NCI-H774 (cell line): ENCODE data around the gene BLTP2.
"Not testable (repeated sequence)": the region's sequence is repeated elsewhere in the genome, so short reads cannot be mapped to it uniquely, and the experiment has no call there.

Experiments used
- DNase-seq: peaks from one replicate; lab custom pipeline; 2025; lab: John Stamatoyannopoulos, UW

The BLTP2 gene

DNA sequence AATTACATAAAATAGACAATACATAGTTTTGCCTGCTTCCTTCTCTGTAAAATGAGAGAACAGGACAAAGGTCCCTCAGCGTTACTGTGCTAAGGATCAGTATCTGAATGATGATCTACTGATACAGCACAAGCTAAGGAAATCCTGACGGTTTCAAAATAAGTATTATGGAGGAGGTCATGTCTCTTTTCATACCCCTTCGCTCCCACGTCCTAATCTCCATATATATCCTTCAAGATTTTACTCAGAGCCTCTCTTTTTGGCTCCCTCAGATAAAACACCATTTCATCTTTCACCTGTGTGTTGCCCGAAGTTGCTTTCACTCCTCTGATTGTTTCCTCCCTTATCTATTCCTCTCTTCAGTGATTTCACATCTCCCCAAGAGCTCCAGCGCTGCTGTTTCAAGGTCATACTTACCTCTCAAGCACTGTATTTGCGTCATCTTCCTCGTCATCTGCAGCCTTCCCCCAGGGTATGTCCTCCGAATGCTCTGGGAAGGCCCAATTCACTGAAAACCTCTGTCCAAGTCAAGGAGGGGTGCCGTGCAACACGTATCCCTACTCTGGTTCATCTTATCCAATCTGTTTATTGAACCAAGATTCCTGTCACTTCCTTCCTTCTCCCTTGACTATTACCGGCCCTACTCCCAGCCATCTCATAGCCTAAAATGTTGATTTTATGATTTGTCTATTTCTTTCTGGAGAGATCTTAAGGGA is 1.2 kb upstream of the BLTP2 start:
- DNase-seq: no peak

DNA sequence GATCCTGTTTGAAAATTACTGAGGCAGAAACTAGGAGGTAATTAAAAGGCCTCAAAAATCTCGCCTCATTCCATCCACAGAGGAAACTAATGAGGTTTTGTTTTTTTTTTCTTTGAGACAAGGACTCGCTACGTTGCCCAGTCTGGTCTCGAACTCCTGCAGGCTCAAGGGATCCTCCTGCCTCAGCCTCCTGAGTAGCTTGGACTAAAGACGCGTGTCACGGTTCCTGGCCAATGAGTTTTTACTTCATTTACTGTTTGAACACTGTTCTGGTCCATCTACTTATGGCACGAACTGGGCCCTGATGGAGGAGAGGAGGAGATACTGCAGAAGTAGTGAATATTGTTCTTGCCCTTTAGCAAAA is 600 bp upstream of the BLTP2 start:
- DNase-seq: no peak

DNA sequence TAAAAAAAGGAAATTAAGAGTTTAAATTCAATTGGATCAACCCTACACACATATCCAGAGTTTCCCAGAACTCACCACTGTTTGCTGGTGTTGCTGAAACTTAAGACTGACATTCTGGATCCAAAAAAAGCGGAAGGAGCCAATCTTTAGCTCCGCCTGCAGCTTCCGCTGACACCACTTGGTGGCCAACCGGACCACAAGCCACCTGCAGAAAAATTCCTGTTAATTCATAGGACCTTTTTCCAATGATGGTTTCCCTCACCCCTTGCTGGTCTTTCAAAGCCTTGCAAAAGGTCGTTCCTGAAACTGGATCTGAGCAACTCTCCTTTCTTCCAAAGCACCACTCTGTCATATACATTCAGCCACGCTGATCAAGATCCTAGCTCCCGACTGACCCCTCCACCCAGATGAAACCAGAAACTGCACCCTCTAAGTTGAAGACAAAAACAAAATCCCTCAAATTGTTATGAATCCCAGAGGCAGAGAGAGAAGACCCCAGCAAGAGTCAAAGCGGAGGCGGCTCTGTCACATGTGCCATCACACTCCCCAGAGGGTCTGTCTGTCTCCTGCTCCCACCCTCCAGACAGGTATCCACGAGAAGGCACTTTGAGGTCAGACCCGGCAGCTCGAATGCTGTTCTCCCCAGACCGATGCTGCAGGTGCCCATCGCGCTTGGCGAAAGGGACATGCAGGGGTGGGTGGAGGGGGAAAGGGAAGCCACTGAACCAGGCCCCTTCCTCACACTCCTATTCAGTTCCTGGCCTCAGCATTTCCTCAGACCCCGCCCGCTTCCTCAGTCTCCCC is 773 bp downstream of the BLTP2 start:
- peak; percentile 13 for DNase-seq

DNA sequence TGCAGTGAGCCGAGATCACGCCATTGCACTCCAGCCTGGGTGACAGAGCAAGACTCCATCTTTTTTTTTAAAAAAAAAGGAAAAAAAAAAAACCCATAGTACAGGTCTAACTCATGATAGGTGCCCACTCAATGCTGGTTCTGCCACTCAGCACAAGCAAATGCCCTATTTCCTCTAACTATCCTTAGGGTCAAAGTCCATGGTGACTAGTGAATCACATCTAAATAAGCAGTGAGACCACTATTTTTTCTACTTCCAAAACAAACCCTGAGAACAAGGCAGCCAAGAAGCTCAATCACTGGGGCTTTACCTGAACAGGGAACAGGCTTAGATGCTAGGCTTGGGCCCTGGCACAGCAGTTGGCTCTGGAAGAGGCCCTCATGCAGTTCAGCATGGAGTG is 3.4 kb downstream of the BLTP2 start:
- no peak for DNase-seq

DNA sequence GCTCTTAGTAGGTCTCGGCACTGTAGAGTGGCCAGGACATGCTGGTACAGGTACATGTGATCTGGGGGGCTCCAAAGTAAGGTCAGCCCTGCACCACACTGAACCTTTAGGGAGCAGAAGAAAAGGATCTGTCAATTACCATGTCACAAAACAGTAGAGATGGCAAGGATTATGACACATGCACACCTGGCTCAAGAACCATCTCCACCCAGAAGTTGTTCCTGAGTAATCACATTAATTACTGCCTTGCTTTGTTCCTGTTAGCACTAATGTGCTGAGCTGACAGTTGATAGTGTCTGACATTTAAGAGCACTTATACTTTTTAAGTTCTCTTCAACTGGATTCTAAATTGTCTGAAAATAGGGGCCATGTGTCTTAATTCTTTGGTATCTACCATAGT is 9.5 kb downstream of the BLTP2 start:
- no peak for DNase-seq

DNA sequence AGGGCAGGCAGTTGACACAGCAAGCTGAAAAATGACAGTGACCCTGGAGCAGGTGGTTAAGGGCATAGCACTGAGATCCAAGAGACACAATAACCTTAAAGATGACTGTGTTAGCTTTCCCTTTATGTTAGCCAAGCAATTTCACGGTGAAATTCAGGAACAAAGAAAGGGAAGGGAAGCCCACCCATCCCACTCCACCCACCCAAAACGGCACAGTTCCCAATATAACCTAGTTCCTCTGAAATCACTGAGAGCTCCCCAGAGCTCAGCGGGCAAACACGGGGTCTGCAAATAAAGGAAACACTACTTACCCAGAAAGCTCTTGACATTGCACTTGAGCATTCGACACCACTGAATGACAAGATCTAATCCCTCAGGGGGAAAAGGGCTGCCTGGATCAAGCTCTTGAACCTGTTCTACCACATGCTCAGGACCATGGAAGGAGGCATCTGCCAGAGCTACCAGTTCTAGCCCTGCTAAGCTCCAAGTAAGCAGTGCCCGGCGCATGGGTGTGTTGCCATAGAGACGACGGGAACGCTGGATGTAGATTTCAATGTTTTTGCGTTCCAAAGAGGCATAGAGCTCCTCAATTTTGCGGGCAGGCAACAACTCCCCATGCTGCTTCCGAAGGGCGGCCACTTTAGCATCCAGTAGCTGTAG is 10.6 kb downstream of the BLTP2 start:
- no peak for DNase-seq

DNA sequence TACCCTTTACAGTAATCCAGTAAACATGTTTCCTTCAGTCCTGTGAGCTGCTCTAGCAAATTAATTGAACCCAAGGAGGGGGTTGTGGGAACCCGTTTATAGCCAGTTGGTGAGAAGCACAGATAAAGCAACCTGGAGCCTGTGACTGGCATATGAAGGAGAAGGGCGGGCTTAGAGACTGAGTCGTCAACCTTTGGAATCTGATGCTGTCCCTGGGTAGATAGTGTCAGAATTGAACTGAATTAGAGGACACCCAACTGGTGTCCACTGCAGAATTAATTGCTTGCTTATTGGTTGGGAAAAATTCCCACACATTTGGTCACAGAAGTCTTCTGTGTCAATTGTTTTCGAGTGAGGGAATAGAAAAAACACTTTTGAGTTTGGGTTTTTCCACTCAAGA is 18.1 kb downstream of the BLTP2 start:
- DNase-seq: no peak

DNA sequence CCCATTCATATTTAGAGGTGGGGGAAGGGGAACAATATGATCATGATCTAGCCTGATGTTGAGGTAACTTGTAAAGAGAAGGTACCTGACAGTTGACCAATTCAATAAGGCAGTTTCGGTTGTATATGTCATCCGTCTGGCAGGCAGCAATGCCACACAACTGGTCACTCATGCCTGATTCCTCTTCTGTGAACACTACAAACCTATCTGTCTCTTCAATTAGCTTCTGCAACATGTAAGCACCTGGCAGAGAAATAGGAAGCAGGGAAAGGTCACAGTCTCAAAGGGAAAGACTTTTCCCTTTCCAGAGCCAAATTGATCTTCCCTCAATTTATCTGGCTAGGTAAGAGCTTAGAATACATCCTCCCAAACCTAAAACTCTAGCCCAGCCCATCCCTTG is 20.8 kb downstream of the BLTP2 start:
- DNase-seq: no peak

DNA sequence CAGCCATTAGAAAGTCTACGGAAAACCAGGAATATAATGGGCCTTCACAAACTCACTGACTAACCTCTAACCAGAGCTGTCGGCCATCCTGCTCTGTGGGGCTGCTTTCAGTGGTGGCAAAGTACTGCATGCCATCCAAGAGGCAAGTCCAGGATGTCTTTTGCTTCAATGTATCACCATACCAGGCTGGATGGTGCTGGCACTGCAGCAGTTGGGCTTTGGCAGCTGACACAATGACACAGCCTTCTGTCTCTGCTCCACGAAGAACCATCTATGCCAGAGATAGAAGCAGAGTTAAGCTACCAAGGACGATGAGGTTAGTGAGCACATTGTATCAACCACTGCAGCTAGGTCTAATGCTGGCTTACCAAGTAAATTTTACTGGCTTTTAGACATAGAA is 21.3 kb downstream of the BLTP2 start:
- no peak for DNase-seq

DNA sequence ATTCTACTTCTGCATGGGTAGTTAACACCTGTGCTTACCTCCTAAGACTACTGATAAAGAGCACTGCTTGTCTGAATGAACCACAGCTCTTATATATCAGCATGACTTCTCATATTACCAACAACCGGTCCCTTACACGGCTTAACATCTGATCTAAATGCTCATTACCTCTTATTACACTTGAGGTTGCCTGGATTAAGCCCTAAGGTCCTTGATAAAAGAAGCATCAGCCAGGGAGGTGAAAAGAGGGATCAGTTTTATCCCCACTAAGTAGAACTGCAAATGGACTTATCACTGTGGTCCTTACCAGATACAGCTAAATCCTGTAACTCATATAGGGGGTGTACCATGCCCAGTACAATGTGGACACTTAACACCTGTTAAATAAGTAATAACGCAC is 22.8 kb downstream of the BLTP2 start:
- DNase-seq: no peak

DNA sequence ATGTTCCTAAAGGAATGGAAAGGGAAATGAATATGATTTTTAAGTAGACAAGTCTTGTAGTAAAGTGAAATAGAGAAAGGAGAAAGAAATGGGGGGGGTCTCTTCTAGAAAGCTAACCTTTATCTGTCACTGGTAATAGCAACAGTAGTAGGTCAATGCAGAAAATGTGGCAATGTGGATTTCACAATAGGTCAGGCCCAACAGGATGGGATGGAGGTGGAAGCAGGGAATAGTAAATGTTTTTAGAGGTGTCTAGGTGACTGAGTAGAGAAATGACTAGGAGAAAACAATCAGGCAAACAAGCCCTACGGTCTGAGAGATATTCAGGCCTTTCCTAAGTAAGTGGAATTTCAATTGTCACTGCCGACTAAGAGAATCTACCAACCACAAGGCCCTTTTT is 24.9 kb downstream of the BLTP2 start:
- no peak for DNase-seq

DNA sequence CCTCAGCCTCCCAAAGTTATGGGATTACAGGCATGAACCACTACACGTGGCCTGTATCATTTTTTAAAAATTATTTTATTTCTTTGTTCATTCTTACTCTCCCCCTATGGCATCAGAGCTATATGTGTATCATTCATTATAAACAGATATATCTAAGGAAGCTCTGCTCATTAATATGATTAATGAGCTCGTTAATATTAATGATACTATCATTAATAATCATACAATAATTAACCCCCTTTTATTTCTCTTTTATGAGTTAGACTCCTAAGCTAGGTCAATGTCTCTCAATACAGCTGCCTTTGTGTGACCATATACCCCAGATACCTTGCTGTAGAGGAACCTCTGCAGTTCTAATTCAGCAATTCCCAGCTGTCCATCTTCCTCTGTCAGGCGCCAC is 26.5 kb downstream of the BLTP2 start:
- DNase-seq: no peak

DNA sequence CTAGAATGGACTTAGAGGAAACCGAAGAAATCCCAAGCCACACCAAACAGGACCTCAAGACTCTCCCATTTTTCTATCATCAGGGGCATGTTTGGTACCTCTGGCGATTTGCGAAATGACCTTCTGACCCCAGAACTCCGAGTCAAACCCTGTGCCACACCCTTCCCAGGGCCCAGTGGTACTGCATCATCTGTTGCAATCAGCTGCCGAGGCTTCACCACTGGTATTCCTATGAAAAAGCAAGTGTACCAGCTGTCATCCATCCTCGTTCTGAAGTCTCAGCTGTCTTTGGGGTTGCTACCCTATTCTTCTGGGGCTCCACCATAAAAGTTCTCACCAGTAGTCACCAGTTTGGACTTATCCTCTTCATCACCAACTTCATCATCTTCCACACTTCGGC is 28.7 kb downstream of the BLTP2 start:
- no peak for DNase-seq

DNA sequence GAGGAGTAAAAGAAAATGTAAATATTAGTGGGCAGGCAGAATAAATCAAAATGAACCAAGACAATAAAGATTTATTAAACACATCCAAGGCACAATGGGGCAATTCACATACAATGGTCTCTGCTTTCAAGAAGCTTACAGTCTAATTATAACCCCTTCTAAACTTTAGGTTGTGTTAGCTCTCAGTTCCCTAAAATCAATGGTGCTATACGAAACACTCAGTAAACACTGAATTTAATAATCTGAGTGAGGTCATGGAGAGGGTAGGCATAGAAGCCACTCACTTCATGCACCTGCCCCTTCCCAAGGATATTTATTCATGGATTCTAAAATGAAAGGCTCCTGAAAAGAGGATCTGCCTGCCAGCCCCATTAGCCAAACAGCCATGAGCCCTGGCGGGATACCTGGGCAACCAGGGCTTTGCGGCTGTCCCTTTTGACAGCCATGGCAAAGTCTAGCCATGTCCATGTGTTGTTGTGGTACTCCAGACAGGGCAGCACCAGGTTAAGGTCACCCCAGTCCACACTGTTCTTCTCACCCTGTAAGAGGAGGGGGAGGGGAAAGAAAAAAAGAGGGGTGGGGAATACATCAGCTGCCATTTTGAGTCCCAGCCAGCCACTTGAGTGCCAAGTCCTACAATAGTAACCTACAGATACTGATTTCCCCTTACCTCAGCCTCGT is 29.6 kb downstream of the BLTP2 start:
- peak; percentile 43 for DNase-seq

DNA sequence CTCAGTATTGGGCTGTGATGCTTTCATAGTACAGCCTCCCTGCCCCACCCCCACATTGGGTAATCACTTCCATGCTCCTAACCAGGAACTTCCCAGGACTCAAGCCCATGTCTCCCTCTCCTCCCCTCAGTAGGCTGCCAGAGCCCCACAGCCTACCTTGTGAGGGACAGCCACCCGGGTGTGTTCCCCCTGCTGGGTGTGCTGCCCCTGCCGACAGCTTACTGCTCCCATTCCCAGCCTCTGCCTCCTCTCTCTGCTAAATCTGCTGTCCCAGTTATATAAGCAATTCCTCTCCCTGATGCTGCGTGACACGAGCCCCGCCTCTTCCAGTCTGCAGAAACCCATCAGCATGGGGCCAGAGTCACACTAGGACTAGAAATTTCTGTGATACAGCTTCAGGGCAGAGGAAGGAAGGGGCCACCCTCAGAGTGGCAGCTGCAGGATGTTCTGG is 31.0 kb downstream of the BLTP2 start, which contains the start of gene RSKR:
Gene RSKR (minus strand): TSS at position 255 of the 451 bp plus-strand sequence. CDS start 24 bp downstream, at position 231.
- no peak for DNase-seq

DNA sequence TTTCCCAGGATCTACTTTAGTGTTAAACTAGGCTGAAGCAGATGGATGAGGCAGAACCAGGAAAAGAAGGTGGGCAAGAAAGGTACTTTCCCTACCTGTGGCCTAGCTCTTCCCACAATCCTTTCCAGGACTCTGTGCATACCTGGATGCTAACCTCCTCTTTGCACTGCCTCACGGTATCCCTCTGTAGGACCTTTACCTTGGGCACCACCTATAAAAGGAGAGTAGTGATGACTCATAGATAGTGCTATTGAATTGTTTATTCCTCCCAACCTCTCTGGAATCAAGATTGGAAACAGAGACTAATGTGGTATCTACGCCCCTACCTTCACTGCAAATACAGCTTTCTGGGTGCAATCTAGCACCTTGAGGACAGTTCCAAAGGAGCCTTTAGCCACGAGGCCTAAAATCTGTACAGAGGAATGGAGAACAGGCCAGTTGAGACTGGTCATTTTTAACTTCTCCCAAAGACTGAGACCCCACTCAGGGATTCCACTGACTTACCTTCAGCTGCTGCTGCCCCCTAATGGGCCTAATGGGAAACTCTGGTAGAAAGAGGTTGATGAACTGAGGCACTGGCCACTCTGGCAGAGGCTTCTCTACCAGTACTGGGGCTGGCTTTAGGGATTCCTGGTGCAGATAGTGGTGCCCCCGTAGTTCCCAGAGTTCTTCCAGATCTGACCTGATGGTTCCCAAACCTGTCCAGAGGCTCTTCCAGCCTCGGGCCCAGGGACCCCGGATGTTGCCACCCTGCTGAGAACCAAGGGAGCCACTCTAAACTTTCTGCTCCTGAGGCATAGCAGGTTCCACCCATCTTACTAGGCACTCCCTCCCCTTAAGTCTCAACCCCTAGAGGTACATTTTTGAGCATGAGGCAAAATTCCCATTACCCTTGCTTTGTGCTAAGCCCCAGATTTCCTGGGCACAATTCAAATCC is 31.8 kb downstream of the BLTP2 start:
- no peak for DNase-seq

DNA sequence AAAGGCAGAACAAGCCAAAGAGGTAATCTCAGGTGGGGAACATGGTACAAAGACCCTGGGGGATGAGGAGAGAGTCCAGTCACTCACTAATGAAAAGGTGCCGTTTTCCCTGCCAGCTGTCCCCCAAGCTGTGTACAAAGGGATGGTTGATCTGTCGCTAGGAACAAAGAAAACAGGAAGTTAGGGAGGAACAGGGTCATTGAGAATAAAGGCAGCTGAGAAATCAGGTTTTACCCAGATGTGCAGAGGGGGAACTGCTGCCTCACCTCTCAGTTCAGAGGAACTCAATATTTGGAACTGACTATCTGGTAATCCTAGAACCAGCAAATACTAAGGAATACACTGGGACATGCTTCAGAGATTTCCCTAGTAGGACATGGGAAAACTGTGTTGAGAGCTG is 32.4 kb downstream of the BLTP2 start:
- no peak for DNase-seq

DNA sequence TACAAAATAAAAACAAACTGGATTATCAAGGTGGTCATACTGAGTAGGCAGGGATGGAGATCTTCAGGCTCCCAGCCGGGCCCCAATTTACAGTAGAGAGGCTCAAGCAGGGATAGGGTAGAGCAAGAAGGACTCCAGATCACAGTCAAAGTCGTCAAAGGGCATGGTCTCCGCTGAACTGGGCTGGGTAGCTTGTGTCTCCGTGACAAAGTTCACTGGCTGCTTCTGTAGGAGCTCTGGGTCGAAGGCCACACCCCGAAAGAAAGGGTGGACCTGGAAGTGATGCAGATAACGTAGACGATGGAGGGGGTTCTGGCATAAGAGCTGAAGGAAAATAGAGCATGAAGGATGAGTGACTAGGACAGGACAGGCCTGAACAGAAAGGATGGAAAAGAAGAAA is 34.6 kb downstream of the BLTP2 start:
- no peak for DNase-seq

DNA sequence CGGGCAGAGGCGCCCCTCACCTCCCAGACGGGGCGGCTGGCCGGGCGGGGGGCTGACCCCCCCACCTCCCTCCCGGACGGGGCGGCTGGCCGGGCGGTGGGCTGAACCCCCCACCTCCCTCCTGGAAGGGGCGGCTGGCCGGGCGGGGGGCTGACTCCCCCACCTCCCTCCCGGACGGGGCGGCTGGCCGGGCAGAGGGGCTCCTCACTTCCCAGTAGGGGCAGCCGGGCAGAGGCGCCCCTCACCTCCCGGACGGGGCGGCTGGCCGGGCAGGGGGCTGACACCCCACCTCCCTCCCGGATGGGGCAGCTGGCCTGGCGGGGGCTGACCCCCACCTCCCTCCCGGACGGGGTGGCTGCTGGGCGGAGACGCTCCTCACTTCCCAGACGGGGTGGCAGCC is 40.9 kb downstream of the BLTP2 start:
- DNase-seq: not testable (repeated sequence)

DNA sequence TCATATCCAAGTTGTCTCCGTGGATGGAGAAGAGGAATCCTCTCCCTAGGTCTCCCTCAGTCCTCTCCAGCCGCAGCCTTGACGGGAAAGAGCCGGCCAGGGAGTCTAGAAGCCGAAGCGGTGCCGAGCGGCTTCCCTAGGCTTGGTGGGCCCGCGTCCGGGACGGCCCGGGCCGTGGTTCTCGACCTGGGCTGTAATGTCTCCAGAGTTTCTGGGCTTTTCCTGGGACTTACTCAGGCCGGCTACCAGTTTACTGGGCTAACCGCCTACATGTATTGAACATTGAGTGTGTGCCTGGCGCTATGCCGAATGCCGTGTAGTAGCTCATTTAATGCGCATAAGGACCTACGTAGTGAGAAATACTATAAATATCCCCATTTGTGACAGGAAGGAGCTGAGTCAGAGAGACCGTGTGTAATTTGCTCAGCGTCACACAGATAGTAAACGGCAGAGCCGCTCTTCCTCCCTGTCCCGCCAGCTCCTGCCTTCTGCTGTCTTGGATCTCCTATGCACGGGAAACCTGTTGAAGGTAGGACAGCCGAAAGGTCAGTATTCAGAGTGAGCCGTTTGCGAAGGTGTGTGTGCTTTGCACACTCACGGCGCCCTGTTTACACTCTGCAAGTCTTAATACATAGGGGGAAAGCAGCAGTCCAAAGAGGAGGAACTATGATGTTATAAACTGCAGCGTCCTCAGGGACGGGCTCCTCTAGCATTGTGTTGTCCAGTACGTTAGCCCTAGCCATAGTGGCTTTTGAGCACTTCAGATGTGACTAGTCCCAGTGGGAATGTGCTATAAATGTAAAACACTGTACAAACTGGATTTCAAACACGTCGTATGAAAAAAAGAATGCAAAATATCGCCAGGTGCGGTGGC is 45.4 kb downstream of the BLTP2 start:
- peak; percentile 76 for DNase-seq
